CD8-positive, alpha-beta memory T cell (primary cell): ENCODE measurements around the gene ASXL2. TPM values are rescaled to one million over a fixed set of nuclear protein-coding genes. Genes with fewer than 3 reads are reported as not detected.
"Not testable (repeated sequence)": the region's sequence is repeated elsewhere in the genome, so short reads cannot be mapped to it uniquely, and the experiment has no call there.

Experiments
- CTCF ChIA-PET: fragments of 350-600 bp; sonication (Branson Sonifier 250); formaldehyde crosslinking; loops from one replicate; lab custom pipeline; 2021; ENCODE audit warnings: antibody characterized with exemption; lab: Charles Lee
- POLR2A ChIA-PET: fragments of 350-600 bp; sonication (Branson Sonifier 250); formaldehyde crosslinking; loops from one replicate; lab custom pipeline; 2021; ENCODE audit warnings: antibody characterized with exemption; lab: Charles Lee
- DNase-seq, 5 donors: peaks; one replicate each; pipeline versions ENCODE4 v3.0.0 to v3.0.0-alpha.2; 2020 to 2022; ENCODE audit warnings: mixed read lengths in 1 of 5
- H3K27ac ChIP-seq: one replicate; pipeline ENCODE4 v1.7.0; 2013; ENCODE audit warnings: low read depth, mild to moderate bottlenecking, low read length, moderate library complexity
- H3K27me3 ChIP-seq: 2 replicates; pipeline ENCODE4 v1.7.0; 2013; ENCODE audit warnings: low read length, mild to moderate bottlenecking; ENCODE audit not compliant: insufficient read depth, poor library complexity, severe bottlenecking
- H3K36me3 ChIP-seq: 2 replicates; pipeline ENCODE4 v1.7.0; 2013; ENCODE audit warnings: mild to moderate bottlenecking, low read length, moderate library complexity; ENCODE audit not compliant: insufficient read depth
- H3K4me1 ChIP-seq: 2 replicates; pipeline ENCODE4 v1.7.0; 2013; ENCODE audit warnings: mild to moderate bottlenecking, low read length, moderate library complexity; ENCODE audit not compliant: insufficient read depth
- H3K4me3 ChIP-seq: 2 replicates; pipeline ENCODE4 v1.7.0; 2013; ENCODE audit warnings: mild to moderate bottlenecking, low read length
- H3K9me3 ChIP-seq: 2 replicates; pipeline ENCODE4 v1.7.0; 2013; ENCODE audit warnings: mild to moderate bottlenecking, low read length
- H3K27ac Mint-ChIP-seq, 8 donors: one replicate each; pipeline ENCODE4 v1.8.0; 2020 to 2021; ENCODE audit warnings: mixed read lengths in 8 of 8, mild to moderate bottlenecking in 6 of 8, inconsistent platforms in 3 of 8, moderate library complexity in 3 of 8
- H3K27me3 Mint-ChIP-seq, 2 donors: one replicate each; pipeline ENCODE4 v1.8.0; 2020 to 2021; ENCODE audit warnings: mixed read lengths in 2 of 2, mild to moderate bottlenecking in 1 of 2, moderate library complexity in 1 of 2
- H3K36me3 Mint-ChIP-seq, 3 donors: one replicate each; pipeline ENCODE4 v1.8.0; 2020 to 2021; ENCODE audit warnings: mixed read lengths in 3 of 3, inconsistent platforms in 1 of 3, mild to moderate bottlenecking in 1 of 3
- H3K4me1 Mint-ChIP-seq, 3 donors: one replicate each; pipeline ENCODE4 v1.8.0; 2020 to 2021; ENCODE audit warnings: mixed read lengths in 3 of 3, inconsistent platforms in 1 of 3, mild to moderate bottlenecking in 1 of 3
- H3K4me3 Mint-ChIP-seq, 7 donors: one replicate each; pipeline ENCODE4 v1.8.0; 2020 to 2021; ENCODE audit warnings: mixed read lengths in 7 of 7, mild to moderate bottlenecking in 6 of 7, moderate library complexity in 4 of 7, inconsistent platforms in 2 of 7
- H3K9me3 Mint-ChIP-seq, 5 donors: one replicate each; pipeline ENCODE4 v1.8.0; 2020 to 2022; ENCODE audit warnings: mixed read lengths in 5 of 5, mild to moderate bottlenecking in 3 of 5, moderate library complexity in 2 of 5, inconsistent platforms in 1 of 5
- polyA plus RNA-seq: library from polyadenylated mRNA; unstranded; fragments of 300-500 nt; fragmentation: Illumina TruSeq; gene quantifications from one replicate; pipeline ENCODE4 v1.2.3, GENCODE V29; 2021
- total RNA-seq, 2 experiments: library from RNA; stranded (reverse); gene quantifications; one replicate each; pipeline ENCODE4 v1.2.3, GENCODE V29; 2021

ASXL2 gene
- total RNA-seq (10 to 100 TPM; 67.5 to 72.7 TPM), polyA plus RNA-seq (10.9 TPM)

DNA sequence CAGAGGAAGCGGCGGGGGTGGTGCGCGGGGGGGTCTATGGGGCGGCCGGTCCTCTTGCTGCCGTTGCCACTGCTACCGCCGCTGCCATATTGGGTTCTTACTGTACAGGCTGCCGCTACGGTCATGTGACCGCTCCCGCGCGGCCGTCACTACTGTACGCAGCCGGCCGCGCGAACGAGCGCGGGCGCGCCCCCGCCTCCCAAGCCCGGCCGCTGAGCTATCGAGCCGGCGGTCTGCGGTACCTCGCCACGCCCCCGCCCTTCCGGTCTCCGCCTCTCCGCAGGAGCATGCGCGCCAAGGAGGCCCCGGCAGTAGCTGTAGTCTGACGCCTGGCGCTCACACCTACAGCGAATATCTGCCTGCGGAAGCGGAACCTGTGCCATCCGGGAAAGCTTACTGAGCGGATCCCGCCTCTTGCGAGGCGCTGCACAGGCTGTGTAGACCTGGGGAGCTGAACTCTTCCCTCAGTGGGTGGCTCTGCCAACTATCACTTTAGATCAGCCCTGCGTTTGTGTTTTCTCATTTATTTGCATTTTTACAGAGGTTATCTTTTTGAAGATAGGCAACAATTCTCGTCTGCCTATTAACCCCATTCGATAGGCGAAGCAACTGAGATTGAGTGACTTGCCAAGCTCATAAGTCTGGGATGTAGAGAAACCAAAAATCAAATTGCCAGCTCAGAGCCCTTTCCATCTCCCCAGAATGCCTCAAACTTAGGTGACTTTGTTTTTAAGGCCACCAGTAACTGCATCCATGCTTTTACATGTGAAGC lies at the start of gene ASXL2:
Gene ASXL2, minus strand, starts transcription at position 127 of the 772 bp plus-strand sequence. CDS start 265 bp downstream, outside the sequence.
- Mint-ChIP-seq H3K4me1 (peaks cover 30 to 43% (median 43%) of the 10 kb centered on the region in 3 donors), H3K9me3 (no peaks in the 10 kb centered on the region), H3K27me3 (no peaks in the 10 kb centered on the region), H3K27ac (peak within 1 kb of the TSS; percentile 97 to 99 (median 98)), H3K36me3 (peaks cover 0 to 26% (median 3%) of the 10 kb centered on the region in 3 donors), H3K4me3 (peak within 1 kb of the TSS; percentile 93 to 97 (median 96))
- ChIA-PET POLR2A (interaction anchor here (0.6 to 1.6 kb wide), 21 partner anchors 11 to 1444 kb away, joined by 3 to 10 read pairs (median 3); partner anchors contain the start of genes AGBL5, DTNB, KIF3C and MPV17), CTCF (interaction anchor here (0.6 to 1.6 kb wide), 13 partner anchors 13 to 306 kb away, joined by 3 to 11 read pairs (median 3); partner anchors contain the start of gene RAB10)
- H3K4me1 ChIP-seq, result peaks cover 25% of the 10 kb centered on the region
- H3K27me3 ChIP-seq, result no peaks in the 10 kb centered on the region
- peak within 1 kb of the TSS; percentile 96 for H3K27ac ChIP-seq
- H3K36me3 ChIP-seq, result no peaks in the 10 kb centered on the region
- no peaks in the 10 kb centered on the region for H3K9me3 ChIP-seq
- peak within 1 kb of the TSS; percentile 90 for H3K4me3 ChIP-seq
- peak; percentile 95 to 99 (median 97) for DNase-seq

DNA sequence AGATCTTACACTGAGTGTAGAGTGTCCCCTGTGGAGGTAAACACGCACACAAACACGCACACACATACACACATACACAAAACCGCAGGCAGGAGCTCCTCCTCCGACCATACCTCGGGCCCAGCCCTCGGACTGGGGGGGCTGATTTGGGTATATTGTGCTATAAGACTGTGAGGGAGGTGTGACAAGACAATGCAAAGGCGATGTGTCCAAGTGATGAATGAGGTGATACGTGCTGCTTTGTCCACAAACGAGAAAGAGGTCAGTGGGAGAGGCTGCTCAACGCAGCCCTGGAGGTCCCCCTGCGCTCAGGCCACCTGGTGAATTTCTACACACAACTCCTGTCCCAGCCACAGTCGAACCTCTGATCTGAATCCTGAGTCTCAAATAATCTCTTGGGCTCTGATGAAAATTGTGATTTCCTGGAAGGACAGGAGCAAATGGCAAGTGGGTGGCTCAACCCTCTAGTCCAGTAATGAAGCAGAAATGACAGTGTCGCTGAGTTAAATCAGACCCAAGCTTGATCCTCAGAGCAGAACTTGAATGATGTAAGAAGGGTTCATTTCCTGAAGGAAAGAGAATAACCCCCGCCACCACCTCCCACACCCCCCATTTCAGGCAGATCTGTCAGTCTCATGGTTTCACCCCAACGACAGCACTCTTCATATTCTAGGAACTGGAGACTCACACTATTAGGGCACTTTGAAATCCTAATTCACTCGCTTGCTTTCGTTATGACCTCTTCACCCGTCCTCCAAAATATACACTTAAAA lies 48.9 kb upstream of the ASXL2 start:
- CTCF ChIA-PET, result no interaction called here
- peak overlapping the region in 2 of 8 donors; percentile 13 to 49 for H3K27ac Mint-ChIP-seq

DNA sequence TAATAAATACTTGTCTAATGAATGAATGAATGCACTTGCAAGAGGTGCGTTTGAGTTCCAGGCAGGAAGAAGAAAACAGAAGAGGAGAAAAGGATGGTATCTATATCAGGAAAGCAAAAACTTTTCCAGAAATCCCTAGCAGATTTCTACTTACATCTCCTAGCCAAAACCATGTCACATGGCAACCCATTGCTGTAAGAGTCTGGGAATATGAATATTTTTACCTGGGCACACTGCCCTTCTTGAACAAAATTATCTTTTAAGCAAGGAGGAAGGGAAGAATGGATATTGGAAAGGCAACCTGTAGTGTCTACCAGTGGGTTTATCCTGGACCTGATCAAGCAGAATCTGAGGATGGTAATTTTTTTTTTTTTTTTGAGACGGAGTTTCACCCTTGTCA lies 44.2 kb upstream of the ASXL2 start:
- Mint-ChIP-seq H3K27ac (no peak overlapping the region), H3K27me3 (peaks cover 0 to 3% of the 10 kb centered on the region in 2 donors), H3K9me3 (no peaks in the 10 kb centered on the region), H3K36me3 (peaks cover 0 to 1% (median under 1%) of the 10 kb centered on the region in 3 donors), H3K4me1 (no peaks in the 10 kb centered on the region), H3K4me3 (no peak overlapping the region)
- no peak overlapping the region for H3K27ac ChIP-seq
- POLR2A ChIA-PET, result no interaction called here
- CTCF ChIA-PET, result interaction anchor here (1.5 kb wide), 1 partner anchor 70 kb away, joined by 6 read pairs; no protein-coding TSS in a partner anchor
- H3K4me3 ChIP-seq, result no peak overlapping the region
- H3K4me1 ChIP-seq, result no peaks in the 10 kb centered on the region
- no peaks in the 10 kb centered on the region for H3K36me3 ChIP-seq
- no peaks in the 10 kb centered on the region for H3K9me3 ChIP-seq
- no peaks in the 10 kb centered on the region for H3K27me3 ChIP-seq
- DNase-seq, result no peak

More for the DNA sequence above, 48.9 kb upstream of the ASXL2 start:
- Mint-ChIP-seq H3K9me3 (no peaks in the 10 kb centered on the region), H3K36me3 (peaks cover 0 to 11% (median 7%) of the 10 kb centered on the region in 3 donors), H3K4me1 (no peaks in the 10 kb centered on the region), H3K4me3 (peak overlapping the region in 1 of 7 donors; percentile 51), H3K27me3 (peaks cover 0 to 3% of the 10 kb centered on the region in 2 donors)
- Histone ChIP-seq H3K27ac (no peak overlapping the region), H3K9me3 (no peaks in the 10 kb centered on the region), H3K36me3 (no peaks in the 10 kb centered on the region), H3K27me3 (no peaks in the 10 kb centered on the region), H3K4me3 (no peak overlapping the region), H3K4me1 (no peaks in the 10 kb centered on the region)
- POLR2A ChIA-PET, result no interaction called here
- no peak for DNase-seq

DNA sequence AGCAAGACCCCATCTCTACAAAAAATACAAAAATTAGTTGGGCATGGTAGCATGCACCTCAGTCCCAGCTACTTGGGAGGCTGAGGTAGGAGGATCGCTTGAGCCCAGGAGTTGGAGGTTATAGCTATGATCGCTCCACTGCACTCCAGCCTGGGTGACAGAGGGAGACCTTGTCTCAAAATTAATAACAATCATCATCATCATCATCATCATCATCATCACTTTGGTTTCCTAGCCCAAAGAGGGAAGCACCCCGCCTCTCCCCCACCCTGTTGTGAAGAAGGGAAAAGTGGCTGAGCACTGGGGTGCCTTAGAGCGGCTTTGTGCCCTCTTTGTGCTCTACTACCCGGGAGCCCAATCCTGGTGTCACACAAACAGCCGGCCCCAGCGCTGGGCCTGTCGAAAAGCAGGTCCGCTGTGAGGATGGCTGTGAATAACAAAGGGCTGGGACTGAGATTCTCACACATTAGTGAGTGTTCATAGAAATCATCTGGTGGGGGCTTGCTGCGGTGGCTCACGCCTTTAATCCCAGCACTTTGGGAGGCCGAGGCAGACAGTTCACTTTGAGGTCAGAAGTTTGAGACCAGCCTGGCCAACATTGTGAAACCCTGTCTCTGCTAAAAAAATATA lies 42.6 kb upstream of the ASXL2 start:
- DNase-seq, result no peak
- ChIA-PET CTCF (no interaction called here), POLR2A (interaction anchor here (0.6 kb wide), 1 partner anchor 18 kb away, joined by 3 read pairs; no protein-coding TSS in a partner anchor)
- no peaks in the 10 kb centered on the region for H3K36me3 ChIP-seq
- H3K36me3 Mint-ChIP-seq, result no peaks in the 10 kb centered on the region
- H3K9me3 Mint-ChIP-seq, result no peaks in the 10 kb centered on the region
- H3K4me3 Mint-ChIP-seq, result no peak overlapping the region
- H3K4me1 Mint-ChIP-seq, result peaks cover 9 to 10% (median 10%) of the 10 kb centered on the region in 3 donors
- H3K4me1 ChIP-seq, result peaks cover 5% of the 10 kb centered on the region
- no peaks in the 10 kb centered on the region for H3K27me3 ChIP-seq
- H3K9me3 ChIP-seq, result no peaks in the 10 kb centered on the region
- no peak overlapping the region for H3K4me3 ChIP-seq
- H3K27ac Mint-ChIP-seq, result no peak overlapping the region
- H3K27ac ChIP-seq, result no peak overlapping the region
- peaks cover 0 to 3% of the 10 kb centered on the region in 2 donors for H3K27me3 Mint-ChIP-seq

DNA sequence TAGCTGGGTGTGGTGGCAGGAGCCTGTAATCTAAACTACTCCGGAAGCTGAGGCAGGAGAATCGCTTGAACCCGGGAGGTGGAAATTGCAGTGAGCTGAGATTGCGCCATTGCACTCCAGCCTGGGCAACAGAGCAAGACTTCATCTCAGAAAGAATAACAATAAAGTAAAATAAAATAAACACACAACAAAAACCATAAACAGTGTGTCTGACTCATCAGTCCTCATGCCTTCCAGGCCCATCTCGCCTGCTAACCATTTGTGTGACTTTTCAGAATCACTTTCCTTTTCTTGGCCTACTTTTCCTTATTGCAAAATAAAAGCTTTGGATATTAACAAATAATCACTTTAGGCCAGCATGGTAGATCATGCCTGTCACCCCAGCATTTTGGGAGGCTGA lies 42.0 kb upstream of the ASXL2 start:
- no peak overlapping the region for H3K4me3 Mint-ChIP-seq
- H3K27me3 Mint-ChIP-seq, result peaks cover 0 to 3% of the 10 kb centered on the region in 2 donors
- peaks cover 5% of the 10 kb centered on the region for H3K4me1 ChIP-seq
- CTCF ChIA-PET, result no interaction called here
- H3K4me3 ChIP-seq, result no peak overlapping the region
- POLR2A ChIA-PET, result interaction anchor here (0.6 kb wide), 1 partner anchor 18 kb away, joined by 3 read pairs; no protein-coding TSS in a partner anchor
- H3K27ac ChIP-seq, result no peak overlapping the region
- H3K27ac Mint-ChIP-seq, result no peak overlapping the region
- no peaks in the 10 kb centered on the region for H3K27me3 ChIP-seq
- H3K4me1 Mint-ChIP-seq, result peaks cover 9 to 12% (median 12%) of the 10 kb centered on the region in 3 donors
- no peak for DNase-seq
- no peaks in the 10 kb centered on the region for H3K9me3 ChIP-seq
- H3K36me3 ChIP-seq, result no peaks in the 10 kb centered on the region
- no peaks in the 10 kb centered on the region for H3K9me3 Mint-ChIP-seq
- no peaks in the 10 kb centered on the region for H3K36me3 Mint-ChIP-seq

DNA sequence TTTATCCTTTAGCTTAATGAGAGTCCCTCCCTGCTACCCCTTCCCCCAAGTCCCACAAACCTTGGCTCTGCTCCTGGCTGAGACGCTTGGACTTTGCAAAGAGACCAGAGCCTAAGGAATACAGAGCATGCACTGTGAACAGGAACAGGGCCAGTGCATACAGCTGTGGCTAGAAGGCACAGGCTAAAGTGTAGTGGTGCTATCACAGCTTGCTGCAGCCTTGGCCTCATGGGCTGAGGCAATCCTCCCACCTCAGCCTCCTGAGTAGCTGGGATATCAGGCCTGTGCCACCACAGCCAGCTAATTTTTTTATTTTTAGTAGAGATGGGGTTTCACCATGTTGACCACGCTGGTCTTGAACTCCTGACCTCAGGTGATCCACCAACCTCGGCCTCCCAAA lies 39.5 kb upstream of the ASXL2 start:
- no peaks in the 10 kb centered on the region for H3K9me3 Mint-ChIP-seq
- H3K4me1 Mint-ChIP-seq, result peaks cover 11 to 23% (median 12%) of the 10 kb centered on the region in 3 donors

DNA sequence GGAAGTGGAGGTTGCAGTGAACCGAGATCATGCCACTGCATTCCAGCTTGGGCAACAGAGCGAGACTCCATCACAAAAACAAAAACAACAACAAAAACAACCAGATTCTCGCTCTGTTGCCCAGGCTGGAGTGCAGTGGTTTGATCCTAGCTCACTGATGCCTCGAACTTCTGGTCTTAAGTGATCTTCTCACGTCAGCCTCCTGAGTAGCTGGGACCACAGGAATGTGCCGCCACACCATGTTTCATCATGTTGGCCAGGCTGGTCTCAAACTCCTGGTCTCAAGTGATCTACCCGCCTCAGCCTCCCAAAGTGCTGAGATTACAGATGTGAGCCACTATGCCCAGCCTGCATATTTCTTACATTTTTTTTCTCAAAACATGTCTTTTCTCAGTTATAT lies 39.1 kb upstream of the ASXL2 start:
- H3K4me1 ChIP-seq, CTCF ChIA-PET, H3K27ac ChIP-seq, H3K4me3 Mint-ChIP-seq, H3K27ac Mint-ChIP-seq, H3K27me3 Mint-ChIP-seq, H3K36me3 ChIP-seq, H3K9me3 ChIP-seq, H3K4me3 ChIP-seq, DNase-seq, H3K36me3 Mint-ChIP-seq, H3K9me3 Mint-ChIP-seq, H3K27me3 ChIP-seq: not testable (repeated sequence)
- POLR2A ChIA-PET, result interaction anchor here (0.6 kb wide), 1 partner anchor 1876 kb away, joined by 3 read pairs; no protein-coding TSS in a partner anchor
- peaks cover 11 to 24% (median 12%) of the 10 kb centered on the region in 3 donors for H3K4me1 Mint-ChIP-seq

More for the DNA sequence above, 39.5 kb upstream of the ASXL2 start:
- no peaks in the 10 kb centered on the region for H3K27me3 ChIP-seq
- no peak overlapping the region for H3K4me3 ChIP-seq
- no peaks in the 10 kb centered on the region for H3K36me3 ChIP-seq
- no peak overlapping the region for H3K27ac ChIP-seq
- no peaks in the 10 kb centered on the region for H3K9me3 ChIP-seq
- peaks cover 5% of the 10 kb centered on the region for H3K4me1 ChIP-seq
- DNase-seq, result no peak
- H3K27ac Mint-ChIP-seq, result no peak overlapping the region
- H3K36me3 Mint-ChIP-seq, result no peaks in the 10 kb centered on the region
- ChIA-PET CTCF (no interaction called here), POLR2A (interaction anchor here (0.6 kb wide), 1 partner anchor 1876 kb away, joined by 3 read pairs; no protein-coding TSS in a partner anchor)
- no peak overlapping the region for H3K4me3 Mint-ChIP-seq
- H3K27me3 Mint-ChIP-seq, result peaks cover 0 to 3% of the 10 kb centered on the region in 2 donors
